ENCODE results near the gene ALAS1.
"Not testable (repeated sequence)": the region's sequence is repeated elsewhere in the genome, so short reads cannot be mapped to it uniquely, and the experiment has no call there.

ALAS1 gene

DNA sequence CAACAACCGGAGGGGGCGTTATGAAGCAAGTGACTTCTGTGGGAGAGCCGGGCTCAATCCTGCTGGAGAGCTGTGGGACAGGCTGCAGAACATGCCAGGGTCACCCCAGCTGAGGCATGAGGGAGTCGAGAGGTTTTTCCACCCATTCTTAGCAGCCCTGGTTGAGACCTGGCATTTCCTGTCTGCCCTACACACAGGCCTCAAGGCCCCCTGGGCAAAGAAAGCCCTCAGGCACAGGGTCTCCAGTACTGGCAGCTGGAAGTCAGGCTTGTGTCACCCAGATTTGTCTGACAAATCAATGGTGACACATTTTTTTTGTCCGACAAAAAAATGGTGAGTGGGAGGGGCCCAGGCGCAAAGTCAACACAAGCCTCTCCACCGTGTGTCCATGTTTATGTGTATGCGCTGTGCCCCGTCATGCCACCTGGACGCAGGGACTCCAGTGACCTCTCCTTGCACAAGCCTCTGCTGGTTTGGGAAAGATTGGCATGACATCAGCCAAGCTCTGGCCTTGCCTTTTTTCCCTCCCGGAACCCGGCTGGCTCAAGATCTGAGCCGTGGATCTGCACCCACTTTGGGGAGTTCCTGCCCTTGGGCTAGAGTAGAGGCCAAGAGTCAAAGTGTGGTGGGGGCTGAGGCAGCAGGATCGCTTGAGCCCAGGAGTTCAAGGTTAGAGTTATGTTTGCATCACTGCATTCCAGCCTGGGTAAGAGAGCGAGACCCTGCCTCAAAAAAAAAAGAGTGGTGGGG, 20.8 kb upstream of the ALAS1 start:
- no peak for DNase-seq (ENCODE audit: low read depth in 2 of 2, low spot score in 1 of 2)

DNA sequence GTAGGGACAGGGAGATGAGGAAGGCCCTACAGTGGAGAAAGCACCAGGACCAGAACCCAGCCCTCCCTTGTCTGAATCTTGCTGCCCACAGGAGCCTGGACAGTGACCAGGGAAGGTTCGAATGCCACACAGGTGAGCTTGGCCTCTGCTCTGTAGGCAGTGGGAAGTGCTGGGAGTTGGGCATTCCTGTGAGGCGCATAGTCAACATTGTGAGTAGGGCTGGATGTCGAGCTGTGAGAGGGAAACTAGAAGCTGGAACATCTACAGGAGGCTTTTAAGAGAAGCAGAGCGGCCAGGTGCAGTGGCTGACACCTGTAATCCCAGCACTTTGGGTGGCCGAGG, 20.3 kb upstream of the ALAS1 start:
- no peak for DNase-seq (ENCODE audit: low read depth in 2 of 2, low spot score in 1 of 2)

DNA sequence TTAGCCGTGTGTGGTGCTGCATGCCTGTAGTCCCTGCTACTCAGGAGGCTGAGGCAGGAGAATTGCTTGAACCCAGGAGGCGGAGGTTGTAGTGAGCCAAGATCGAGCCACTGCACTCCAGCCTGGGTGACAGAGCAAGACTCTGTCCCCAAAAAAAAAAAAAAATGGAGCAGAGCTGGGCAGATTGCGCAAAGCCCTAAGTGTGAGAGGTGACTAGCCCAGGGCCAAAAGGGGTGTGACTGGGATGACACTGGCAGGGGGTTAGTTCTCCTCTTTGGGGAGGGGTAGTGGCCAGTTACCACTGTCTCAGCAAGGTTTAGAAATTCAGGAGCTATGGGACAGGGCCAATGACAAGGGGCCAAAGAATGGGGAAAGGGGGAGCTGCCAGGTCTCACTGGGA, 19.8 kb upstream of the ALAS1 start:
- DNase-seq (ENCODE audit: low read depth in 2 of 2, low spot score in 1 of 2): not testable (repeated sequence)

DNA sequence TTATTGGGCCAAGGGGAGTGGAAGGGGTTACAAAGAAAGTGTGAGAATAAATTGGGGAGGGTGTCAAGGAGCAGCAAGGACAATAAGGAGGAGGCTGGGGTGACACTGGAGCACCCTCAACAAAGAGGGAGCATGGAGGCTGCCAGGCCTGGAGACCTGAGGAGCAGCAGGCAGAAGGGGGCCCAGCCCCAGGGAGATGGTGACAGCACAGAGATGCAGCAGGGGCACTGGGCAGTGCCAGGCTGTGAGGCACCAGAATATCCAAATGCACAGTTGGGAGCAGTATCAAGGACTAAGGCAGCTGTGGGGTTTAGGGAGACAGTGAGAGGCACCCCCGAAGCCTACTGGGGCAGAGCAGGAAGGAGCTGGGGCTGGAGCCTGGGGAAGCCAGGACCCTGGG, 19.4 kb upstream of the ALAS1 start:
- DNase-seq (ENCODE audit: low read depth in 2 of 2, low spot score in 1 of 2): no peak

DNA sequence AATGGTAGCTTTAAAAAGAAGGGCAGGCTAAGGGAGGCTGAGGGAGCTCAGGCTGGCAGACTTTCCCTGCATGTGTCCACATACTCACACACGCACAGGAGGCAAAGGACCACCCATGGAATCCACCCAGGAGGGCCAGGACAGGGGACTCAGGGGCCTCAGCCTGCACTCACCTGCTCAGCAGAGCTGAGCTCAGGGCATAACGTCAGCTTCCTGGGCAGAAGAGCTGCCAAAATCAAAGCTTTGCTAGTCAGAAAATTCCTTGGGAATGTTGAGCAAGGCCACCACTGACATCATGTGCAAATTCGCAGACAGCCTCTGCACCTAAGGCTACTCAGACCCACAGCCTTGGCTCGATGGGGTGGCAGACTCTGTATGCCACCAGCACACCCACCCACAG, 16.4 kb upstream of the ALAS1 start:
- DNase-seq (ENCODE audit: low read depth in 2 of 2, low spot score in 1 of 2): no peak

DNA sequence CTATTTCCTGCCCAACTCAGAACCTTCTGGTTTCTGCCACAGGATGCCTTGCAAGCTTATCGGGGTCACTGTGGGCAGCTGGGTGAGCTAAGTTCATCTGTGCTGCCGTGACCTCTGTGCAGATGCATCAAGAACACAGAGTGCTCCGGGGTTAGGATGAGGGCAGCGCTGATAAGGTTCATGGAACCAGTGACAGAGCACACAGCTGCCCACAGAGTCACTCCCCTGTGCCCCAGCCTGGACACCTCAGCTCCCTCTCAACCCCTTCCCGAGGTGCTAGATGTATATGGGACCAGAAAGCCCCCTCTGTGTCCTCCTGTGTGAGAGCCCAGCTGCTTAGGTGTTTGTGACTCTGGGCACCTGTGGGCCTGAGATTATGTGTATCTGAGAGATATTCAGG, 15.8 kb upstream of the ALAS1 start:
- no peak for DNase-seq (ENCODE audit: low read depth in 2 of 2, low spot score in 1 of 2)

DNA sequence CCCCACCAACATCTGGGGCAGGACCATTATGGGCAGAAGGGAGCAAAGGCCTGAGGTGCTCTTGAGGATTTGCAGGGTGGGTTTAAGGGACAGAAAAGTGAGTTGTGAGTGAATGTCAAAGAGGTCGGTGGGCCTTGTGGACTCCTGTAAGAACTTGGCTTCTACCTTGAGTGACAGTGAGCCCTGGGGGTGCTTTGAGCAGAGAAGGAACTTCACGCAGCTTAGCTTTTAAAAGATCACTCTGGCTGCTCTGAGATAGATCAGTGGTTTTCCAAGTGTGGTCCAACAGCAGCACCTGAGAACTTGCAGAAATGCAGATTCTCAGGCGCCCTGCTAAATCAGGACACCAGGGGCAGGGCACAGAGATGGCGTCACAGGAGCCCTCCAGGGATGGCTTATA, 15.3 kb upstream of the ALAS1 start:
- no peak for DNase-seq (ENCODE audit: low read depth in 2 of 2, low spot score in 1 of 2)

DNA sequence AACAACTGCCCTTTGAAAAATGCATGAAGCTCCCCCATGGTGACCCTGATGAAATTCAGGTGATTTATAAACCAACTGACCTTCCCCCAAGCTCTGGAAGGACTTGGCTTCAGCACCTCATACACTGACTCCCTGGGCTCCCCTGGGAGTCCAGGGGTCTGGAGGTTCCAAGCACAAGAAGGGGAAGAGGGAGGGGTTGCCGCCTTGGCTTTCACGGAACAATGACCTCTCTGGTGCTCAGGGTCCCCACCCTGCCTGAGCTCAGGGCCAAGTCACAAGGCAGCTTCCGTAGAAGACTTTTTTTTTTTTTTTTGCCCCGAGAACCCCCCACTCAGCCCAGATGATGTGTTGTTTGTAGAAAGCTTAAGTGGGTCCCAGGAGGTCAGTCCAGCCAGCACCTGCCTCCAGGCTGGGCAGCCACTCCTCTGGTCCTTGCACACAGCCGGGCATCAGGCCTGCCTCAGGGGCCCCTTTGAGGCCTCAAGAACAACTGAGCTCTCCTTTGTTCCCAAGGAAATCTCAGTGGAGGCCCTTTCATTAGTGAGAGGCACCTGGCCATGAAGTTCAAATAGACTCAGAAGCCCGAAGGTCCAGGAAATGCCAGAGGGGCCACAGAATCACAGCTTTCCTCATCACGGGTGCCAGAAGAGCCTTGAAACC, 14.0 kb upstream of the ALAS1 start:
- no peak for DNase-seq (ENCODE audit: low read depth in 2 of 2, low spot score in 1 of 2)

DNA sequence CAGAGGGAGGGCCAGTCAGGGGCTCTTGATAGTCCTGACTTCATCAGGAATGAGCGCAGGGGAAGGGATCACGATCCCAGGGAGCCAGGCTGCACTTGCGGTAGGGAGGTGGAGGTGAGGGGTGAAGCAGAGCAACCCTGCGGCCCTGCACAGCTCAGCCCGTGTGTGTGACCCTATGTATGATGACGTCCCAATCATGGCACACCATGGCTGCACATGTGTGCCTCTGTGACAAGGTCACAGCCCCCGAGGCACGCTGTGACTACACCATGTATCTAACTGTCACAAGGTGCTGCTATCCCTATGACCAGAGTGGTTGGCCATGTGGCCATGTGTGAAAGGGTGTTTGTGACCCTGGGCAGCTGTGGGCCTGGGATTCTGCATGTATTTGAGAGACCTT, 13.3 kb upstream of the ALAS1 start:
- DNase-seq (ENCODE audit: low read depth in 2 of 2, low spot score in 1 of 2): no peak

DNA sequence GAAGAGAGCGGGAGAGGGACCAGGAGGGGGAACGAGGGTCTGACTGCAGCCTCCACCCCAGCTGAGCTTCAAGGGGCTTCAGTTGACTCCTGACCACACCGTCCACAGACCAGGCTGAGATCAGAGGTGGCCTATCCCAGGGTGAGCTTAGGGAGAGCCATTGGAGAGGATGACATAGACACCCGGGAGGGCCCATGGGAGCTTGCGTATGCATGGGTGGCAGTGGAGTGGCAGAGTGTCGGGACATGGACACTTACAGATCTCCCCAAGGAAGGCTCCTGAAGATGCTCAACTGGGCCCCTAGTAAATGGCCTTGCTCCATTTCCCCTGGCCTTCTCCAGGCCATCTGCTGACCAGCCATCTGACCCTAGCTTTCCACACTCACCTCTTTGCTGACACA, 12.6 kb upstream of the ALAS1 start:
- no peak for DNase-seq (ENCODE audit: low read depth in 2 of 2, low spot score in 1 of 2)

DNA sequence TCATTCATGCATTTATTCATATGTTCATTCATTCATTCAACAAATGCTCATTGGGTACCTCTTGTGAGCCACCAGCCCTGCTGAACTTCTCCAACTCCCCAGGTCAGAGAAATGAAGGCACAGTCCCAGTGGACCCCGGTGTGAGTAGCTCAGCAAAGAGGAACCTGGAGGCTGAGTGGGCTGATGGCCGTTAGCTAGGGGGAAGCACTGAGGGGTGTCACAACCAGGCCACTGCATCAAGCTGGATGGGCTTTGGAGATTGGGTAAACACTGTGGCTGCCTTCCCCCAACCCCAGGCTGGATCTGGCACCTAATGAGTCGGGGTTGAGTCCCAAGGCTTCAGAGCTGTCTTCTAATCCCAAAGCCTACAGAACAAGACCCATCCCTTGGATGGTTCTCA, 12.1 kb upstream of the ALAS1 start:
- DNase-seq (ENCODE audit: low read depth in 2 of 2, low spot score in 1 of 2): no peak

DNA sequence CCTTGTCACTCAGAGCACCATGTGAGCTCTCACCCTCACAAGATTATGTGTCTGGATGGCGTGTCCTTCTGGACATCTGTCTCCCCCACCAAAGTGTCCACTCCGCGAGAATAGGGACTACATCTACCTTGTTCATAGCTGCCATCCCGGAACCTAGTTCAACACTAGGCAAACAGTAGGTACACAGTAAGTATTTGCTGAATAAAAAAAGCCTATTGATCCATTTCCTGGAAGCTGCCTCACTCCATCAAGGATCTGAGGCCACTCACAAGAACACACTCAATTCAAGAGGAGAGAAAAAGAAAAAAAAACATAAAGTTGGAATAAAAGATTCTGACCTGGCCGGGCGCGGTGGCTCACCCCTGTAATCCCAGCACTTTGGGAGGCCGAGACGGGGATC, 11.2 kb upstream of the ALAS1 start:
- no peak for DNase-seq (ENCODE audit: low read depth in 2 of 2, low spot score in 1 of 2)

DNA sequence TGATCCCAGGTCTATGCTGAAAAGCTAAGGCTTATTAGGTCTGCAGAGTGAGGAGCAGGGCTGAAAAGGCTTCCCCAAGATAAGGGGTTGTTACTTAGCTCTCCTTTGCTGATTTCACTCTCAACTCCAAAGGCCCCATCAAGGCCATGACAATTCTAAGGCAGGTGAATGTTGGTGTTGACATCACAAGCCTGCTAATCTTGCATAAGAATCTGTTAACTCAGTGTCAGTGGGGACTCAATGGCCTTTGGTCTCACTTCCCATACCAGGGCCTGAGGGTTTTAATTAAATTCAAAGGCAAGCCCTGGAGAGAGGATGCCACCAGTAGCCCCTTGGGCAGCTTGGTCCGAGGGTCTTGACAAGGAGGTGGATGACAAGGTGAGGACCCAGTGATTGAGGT, 9.4 kb upstream of the ALAS1 start:
- DNase-seq (ENCODE audit: low read depth in 2 of 2, low spot score in 1 of 2): no peak

DNA sequence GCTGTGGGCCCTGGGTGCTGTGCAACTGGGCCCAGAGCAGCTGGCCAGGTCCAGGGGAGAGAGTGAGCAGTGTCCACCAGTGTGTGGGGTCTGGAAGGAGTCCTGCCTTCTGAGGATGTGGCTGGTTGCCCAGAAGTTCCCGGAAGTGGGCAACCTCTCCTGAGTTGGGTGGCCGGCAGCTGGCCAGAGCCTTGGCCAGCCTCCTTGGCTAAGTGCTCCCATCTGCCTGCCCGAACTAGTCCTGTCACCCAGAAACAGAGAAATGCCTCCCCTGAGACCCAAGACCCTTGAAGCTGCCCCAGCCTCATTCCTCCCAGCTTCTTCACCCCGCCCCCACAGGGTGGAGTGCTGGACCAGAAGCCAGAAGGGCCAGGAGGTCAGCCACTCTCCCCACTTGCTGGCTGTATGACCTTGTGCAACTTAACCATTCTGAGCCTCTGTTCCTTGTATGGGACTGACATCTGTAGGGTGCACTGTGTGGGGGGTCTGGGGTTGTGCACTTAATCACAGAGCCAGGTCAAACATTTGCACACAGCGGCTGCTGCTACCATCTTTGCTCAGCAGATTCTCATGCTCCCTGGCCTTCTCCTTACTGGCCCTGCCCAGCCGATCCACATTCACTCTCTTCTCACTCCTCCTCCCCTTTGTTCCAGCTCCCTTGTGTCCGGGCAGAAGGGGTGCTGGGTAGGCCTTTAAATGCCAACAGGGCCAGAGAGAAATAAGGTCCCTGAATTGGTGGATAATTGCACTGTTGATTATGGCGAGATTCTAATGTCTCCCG, 7.5 kb upstream of the ALAS1 start:
- DNase-seq (ENCODE audit: low read depth in 2 of 2, low spot score in 1 of 2): no peak

DNA sequence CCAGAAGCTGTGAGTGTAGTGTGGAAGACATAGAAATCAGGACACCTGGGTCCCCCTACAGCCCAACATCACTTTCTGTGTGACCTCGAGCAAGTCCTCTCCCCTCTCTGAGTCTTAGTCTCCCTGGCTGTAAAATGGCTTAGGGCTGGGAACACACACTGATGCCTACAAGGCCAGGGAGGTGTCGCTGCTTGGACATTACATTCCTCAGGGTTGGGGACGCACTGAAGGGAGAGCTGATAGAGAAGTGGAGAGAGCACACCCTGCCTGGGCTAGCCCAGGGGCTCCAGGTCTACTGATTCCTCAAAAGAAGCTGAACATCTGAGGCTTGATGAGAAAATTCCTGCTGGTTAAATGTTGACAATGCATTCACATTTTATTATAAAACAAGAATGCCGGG, 6.3 kb upstream of the ALAS1 start:
- no peak for DNase-seq (ENCODE audit: low read depth in 2 of 2, low spot score in 1 of 2)

DNA sequence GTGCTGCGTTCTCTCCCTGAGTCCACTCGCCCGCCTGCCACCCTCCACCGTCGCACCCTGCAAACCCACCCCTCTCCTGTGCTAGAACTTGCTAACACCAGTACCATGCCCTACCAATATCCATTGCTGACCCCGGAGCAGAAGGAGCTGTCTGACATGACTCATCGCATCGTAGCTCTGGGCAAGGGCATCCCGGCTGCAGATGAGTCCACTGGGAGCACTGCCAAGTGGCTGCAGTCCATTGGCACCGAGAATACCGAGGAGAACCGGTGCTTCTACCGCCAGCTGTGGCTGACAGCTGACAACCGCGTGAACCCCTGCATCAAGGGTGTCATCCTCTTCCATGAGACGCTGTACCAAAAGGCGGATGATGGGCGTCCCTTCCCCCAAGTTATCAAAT, 4.9 kb upstream of the ALAS1 start:
- no peak for DNase-seq (ENCODE audit: low read depth in 2 of 2, low spot score in 1 of 2)

DNA sequence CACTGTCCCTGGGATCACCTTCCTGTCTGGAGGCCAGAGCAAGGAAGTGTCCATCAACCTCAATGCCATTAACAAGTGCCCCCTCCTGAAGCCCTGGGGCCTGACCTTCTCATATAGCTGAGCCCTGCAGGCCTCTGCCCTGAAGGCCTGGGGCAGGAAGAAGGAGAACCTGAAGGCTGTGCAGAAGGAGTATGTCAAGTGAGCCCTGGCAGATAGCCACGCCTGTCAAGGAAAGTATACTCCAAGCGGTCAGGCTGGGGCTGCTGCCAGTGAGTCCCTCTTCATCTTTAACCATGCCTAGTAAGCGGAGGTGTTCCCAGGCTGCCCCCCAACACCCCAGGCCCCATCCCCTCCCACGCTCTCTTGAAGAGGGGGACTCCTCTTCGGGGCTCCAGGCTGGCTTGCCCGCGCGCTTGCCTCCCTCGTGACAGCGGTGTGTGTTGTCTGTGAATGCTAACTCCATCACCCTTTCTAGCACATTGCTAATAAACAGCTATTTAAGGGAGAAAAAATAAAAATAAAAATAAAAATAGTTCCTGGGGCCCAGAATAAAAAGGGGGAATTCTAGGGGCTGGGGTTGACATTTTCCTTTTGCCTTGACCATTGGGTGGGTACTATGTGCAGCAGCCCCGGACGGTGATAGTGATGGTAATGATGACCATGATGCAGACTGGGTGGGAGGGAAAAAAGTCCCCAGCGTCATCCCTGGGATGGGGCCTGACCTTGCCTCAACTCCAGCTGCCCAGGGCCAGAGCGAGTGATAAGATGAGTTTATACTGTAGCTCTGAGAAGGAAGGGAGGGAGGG, 3.3 kb upstream of the ALAS1 start:
- DNase-seq (ENCODE audit: low read depth in 2 of 2, low spot score in 1 of 2): no peak

DNA sequence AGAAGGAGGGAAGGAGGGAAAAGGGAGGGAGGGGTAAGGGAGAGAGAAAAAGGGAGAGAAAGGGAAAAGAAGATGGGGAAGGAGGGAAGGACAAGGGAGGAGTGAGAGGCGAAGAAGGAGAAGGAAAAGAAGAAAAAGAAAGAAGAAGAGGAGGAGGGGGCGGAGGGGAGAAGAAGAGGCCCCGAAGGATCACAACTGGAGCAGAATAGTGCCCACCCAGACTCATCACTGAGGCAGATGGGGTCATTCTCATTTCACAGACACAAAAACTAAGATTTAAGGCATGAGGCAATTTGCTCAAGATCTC, 2.7 kb upstream of the ALAS1 start:
- no peak for DNase-seq (ENCODE audit: low read depth in 2 of 2, low spot score in 1 of 2)

DNA sequence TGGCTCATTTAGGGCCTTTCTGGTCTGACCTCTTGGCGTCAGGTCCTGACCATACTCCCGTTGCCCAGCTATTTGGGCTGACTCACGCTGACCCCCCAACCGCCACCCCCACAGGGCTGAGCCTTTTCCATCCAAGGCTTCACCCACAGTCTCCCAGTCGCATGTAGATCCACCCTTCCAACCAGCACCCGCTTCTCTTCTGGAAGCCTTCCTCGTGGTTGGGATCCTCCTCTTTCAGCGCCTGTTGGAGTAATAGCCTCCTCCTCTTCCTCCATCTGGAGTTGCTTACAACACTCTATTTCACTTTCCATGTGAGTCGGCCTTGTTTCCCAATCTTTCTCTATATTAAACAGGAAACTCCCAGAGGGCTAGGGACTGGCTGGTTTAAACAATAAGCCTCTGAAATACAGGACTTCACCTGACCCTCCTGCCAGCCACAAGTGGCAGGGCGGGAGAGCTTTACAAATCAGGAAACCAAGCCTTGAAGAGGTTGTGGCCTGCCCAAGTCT, 2.1 kb upstream of the ALAS1 start:
- DNase-seq (ENCODE audit: low read depth in 2 of 2, low spot score in 1 of 2): no peak

DNA sequence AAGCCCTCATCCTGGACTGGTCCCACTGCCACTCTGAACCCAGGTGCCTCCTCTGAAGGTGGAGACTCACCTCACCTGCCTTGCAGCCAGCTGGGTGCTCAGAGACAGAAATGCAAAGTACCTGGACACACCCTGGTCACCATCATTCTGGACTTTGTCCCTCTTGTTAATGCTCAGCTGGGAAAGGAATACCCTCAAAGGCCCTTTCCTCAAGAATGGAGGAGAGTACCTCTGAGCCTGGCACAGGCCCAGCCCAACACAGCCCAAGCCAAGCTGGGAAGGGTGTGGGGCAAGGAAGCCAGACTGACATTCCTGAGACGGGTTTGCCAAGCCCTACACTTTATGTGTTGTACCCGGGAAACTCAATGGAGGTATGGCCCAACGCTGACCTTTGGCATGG, 983 bp upstream of the ALAS1 start:
- no peak for DNase-seq (ENCODE audit: low read depth in 2 of 2, low spot score in 1 of 2)

DNA sequence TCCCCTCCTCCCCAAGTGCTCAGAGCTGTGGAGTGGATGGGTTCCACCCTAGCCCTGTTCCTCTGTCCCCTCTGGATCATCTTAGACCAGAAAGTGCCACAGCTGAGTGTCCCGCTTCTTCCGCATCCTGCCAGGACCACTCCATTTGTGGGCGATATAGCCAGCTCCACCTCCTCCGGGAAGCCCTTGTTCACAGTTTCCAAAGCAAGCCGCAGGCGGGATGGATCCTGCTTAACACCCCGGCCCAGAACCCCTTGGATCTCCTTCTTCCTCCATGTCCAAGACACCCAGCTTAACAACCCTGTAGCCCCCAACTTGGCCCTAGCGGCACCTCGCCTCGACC, 490 bp upstream of the ALAS1 start:
- no peak for DNase-seq (ENCODE audit: low read depth in 2 of 2, low spot score in 1 of 2)

All from stimulated activated CD8-positive, alpha-beta memory T cell treated with anti-CD3 and anti-CD28 coated beads, Interleukin-4, amount 100 ng/mL, for 1 hour (primary cell).